Parathyroid adenoma (tissue), 2 donors: ENCODE measurements around the gene TBC1D30.

Experiments used
- H2AFZ ChIP-seq: fragments of 300-600 bp; sonication (generic); one replicate; pipeline ENCODE4 v1.7.0; 2017; ENCODE audit warnings: antibody characterized with exemption, mild to moderate bottlenecking
- H3K27ac ChIP-seq: fragments of 300-600 bp; sonication (generic); one replicate; pipeline ENCODE4 v1.7.0; 2017
- H3K27me3 ChIP-seq: fragments of 300-600 bp; sonication (generic); one replicate; pipeline ENCODE4 v1.7.0; 2017; ENCODE audit warnings: low read length; ENCODE audit not compliant: control insufficient read depth, insufficient read depth
- H3K36me3 ChIP-seq: fragments of 300-600 bp; sonication (generic); one replicate; pipeline ENCODE4 v1.7.0; 2017; ENCODE audit warnings: low read length; ENCODE audit not compliant: control insufficient read depth, insufficient read depth
- H3K4me1 ChIP-seq: fragments of 300-600 bp; sonication (generic); one replicate; pipeline ENCODE4 v1.7.0; 2017; ENCODE audit warnings: control low read depth
- H3K4me2 ChIP-seq: fragments of 300-600 bp; sonication (generic); one replicate; pipeline ENCODE4 v1.7.0; 2017; ENCODE audit warnings: low read length
- H3K4me3 ChIP-seq: fragments of 300-600 bp; sonication (generic); one replicate; pipeline ENCODE4 v1.7.0; 2017; ENCODE audit warnings: low read depth, low read length
- H3K79me2 ChIP-seq: fragments of 300-600 bp; sonication (generic); one replicate; pipeline ENCODE4 v1.7.0; 2017; ENCODE audit warnings: control low read depth
- H3K9ac ChIP-seq: fragments of 300-600 bp; sonication (generic); one replicate; pipeline ENCODE4 v1.7.0; 2017; ENCODE audit warnings: mild to moderate bottlenecking
- H3K9me3 ChIP-seq: fragments of 300-600 bp; sonication (generic); one replicate; pipeline ENCODE4 v1.7.0; 2017; ENCODE audit warnings: low read length; ENCODE audit not compliant: control insufficient read depth
- TF ChIP-seq, protein P1 (sequence below): fragments of 300-600 bp; sonication (generic); IDR thresholded peaks from one replicate; pipeline ENCODE4 v1.7.0; 2017; ENCODE audit warnings: antibody characterized with exemption, mild to moderate bottlenecking
- donor health status: primary hyperparathyroidism.

Gene TBC1D30

DNA sequence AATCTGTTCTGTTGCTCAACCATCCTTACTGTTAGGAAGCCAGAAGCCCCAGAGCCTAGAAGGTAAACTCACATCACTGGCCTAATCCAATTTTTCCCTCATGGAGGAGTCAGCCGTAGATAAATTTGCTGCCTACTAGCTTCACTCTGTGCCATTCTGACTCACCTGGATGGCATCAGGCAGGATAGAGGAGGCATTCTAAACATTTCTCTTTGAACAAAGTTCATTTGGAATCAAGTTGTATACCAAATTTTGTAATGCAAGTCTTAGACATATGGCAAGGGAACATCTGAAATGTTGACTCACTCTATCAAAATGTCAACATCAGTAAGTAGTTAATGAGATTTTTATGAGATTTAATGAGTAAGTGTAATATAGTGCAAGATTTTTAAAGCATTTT lies 13.6 kb upstream of the TBC1D30 start:
- Histone ChIP-seq H3K27ac (no peak overlapping the region), H3K4me2 (no peak overlapping the region), H3K4me3 (no peak overlapping the region), H3K9ac (no peak overlapping the region), H3K36me3 (no peaks in the 10 kb centered on the region), H3K79me2 (peaks cover 3% of the 10 kb centered on the region), H3K4me1 (no peaks in the 10 kb centered on the region), H3K27me3 (no peaks in the 10 kb centered on the region), H3K9me3 (no peaks in the 10 kb centered on the region), H2AFZ (no peak overlapping the region)
- TF ChIP-seq, protein P1, sequence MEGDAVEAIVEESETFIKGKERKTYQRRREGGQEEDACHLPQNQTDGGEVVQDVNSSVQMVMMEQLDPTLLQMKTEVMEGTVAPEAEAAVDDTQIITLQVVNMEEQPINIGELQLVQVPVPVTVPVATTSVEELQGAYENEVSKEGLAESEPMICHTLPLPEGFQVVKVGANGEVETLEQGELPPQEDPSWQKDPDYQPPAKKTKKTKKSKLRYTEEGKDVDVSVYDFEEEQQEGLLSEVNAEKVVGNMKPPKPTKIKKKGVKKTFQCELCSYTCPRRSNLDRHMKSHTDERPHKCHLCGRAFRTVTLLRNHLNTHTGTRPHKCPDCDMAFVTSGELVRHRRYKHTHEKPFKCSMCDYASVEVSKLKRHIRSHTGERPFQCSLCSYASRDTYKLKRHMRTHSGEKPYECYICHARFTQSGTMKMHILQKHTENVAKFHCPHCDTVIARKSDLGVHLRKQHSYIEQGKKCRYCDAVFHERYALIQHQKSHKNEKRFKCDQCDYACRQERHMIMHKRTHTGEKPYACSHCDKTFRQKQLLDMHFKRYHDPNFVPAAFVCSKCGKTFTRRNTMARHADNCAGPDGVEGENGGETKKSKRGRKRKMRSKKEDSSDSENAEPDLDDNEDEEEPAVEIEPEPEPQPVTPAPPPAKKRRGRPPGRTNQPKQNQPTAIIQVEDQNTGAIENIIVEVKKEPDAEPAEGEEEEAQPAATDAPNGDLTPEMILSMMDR, result no peak

DNA sequence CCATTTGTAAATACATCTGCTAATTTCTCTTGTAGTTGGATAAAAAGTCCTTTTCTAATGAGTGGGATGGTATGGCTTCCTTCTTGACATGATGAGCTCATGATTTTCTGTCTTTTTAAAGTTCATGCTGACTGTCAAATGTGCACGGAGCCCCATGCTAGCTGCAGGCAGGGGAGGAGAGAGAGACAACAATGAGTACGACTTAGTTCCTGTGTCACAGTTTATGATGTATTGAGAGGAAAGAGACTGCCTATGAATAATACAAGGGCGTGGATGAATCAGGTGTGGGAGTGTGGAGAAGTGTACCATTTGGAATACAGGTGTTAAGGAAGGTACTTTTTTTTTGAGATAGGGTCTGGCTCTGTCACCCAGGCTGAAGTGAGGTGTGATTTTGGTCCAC lies 10.7 kb upstream of the TBC1D30 start:
- no peaks in the 10 kb centered on the region for H3K27me3 ChIP-seq
- H2AFZ ChIP-seq, result no peak overlapping the region
- no peak overlapping the region for H3K27ac ChIP-seq
- no peaks in the 10 kb centered on the region for H3K4me1 ChIP-seq
- TF ChIP-seq, protein P1, result no peak
- no peaks in the 10 kb centered on the region for H3K36me3 ChIP-seq
- no peak overlapping the region for H3K4me2 ChIP-seq
- no peak overlapping the region for H3K9ac ChIP-seq
- no peaks in the 10 kb centered on the region for H3K9me3 ChIP-seq
- H3K79me2 ChIP-seq, result no peaks in the 10 kb centered on the region
- no peak overlapping the region for H3K4me3 ChIP-seq

DNA sequence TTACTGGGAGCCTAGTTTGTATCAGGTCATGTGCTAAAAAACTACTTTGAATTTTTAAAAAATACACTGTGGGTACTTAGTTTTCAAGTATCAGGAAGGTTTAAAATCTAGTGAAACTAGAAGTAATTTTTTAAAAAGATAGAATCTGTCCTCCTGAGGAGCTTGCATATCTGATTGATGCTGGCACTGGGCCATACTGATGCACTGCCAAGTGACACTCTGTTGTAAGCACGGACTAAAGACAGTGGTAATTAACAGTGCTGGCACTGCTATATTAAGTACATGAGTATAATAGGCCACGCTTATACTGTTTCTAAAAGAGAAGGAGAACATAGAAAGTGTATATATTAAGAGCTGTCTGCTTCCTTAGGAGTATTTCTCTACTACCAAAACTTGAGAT lies 10.0 kb upstream of the TBC1D30 start:
- TF ChIP-seq, protein P1, result no peak
- H3K4me1 ChIP-seq, result no peaks in the 10 kb centered on the region
- H3K4me2 ChIP-seq, result no peak overlapping the region

DNA sequence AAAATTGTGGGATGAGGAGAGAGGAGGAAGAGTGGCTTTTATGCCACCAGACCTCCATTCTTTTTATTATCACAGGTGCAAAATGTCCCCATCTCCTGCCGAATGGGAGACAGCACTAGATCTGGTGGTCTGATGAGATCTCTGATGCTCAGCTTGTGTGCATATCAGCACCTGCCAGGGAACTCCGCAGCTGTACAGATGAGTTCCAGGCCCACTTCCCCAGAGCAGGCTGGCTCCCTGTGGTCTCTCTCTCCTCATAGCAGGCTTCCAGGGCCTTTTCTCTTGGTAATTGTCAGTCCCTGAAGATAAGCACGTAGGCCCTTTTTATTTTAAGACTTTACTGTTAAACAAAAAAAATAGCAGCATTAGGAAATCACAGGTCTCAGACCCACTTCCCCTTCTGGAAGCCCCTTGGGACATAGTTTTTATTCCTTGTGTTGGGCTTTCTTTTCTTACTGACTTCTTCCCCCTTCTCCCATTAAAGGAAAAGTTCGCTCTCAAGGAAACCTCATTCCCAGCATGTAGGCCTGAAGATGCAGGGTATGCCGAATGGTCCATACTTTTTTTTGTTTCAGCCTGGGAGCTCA lies 4.5 kb upstream of the TBC1D30 start:
- TF ChIP-seq, protein P1, result no peak
- no peaks in the 10 kb centered on the region for H3K79me2 ChIP-seq
- no peak overlapping the region for H3K4me3 ChIP-seq
- H3K36me3 ChIP-seq, result no peaks in the 10 kb centered on the region
- H3K9ac ChIP-seq, result no peak overlapping the region
- no peaks in the 10 kb centered on the region for H3K9me3 ChIP-seq
- H2AFZ ChIP-seq, result no peak overlapping the region
- H3K4me2 ChIP-seq, result no peak overlapping the region
- no peak overlapping the region for H3K27ac ChIP-seq
- no peaks in the 10 kb centered on the region for H3K4me1 ChIP-seq
- no peaks in the 10 kb centered on the region for H3K27me3 ChIP-seq

More for the DNA sequence above, 10.0 kb upstream of the TBC1D30 start:
- Histone ChIP-seq H3K9me3 (no peaks in the 10 kb centered on the region), H3K9ac (no peak overlapping the region), H3K79me2 (no peaks in the 10 kb centered on the region), H2AFZ (no peak overlapping the region), H3K27me3 (no peaks in the 10 kb centered on the region), H3K27ac (no peak overlapping the region), H3K4me3 (no peak overlapping the region), H3K36me3 (no peaks in the 10 kb centered on the region)

DNA sequence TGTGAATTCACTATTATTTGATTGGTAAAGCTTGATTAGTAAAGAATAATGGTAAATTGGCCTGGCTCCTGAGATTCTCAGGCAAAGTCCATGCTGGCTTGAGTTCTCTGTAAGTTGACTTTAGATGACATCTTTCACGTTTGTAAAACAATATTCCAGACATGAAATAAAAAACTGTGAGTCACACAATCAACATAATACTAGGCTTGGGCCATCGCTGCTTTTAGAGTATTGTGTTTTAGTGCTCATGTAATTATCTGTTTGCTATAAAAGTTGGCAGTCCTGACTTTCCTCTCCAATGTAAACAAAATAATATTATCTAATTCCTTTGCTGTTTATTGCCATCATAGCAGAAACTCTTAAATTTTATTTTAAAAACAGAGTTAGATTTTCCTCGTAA lies 3.9 kb upstream of the TBC1D30 start:
- Histone ChIP-seq H2AFZ (no peak overlapping the region), H3K9me3 (no peaks in the 10 kb centered on the region), H3K4me1 (no peaks in the 10 kb centered on the region), H3K9ac (no peak overlapping the region), H3K27ac (no peak overlapping the region), H3K27me3 (no peaks in the 10 kb centered on the region), H3K4me3 (no peak overlapping the region), H3K79me2 (no peaks in the 10 kb centered on the region), H3K4me2 (no peak overlapping the region), H3K36me3 (no peaks in the 10 kb centered on the region)
- TF ChIP-seq, protein P1, result no peak
